HG03103 (cell line): Measurements from ENCODE around the gene HDGF.
A peak's percentile ranks its signal among the peaks of the same experiment; 100 is the strongest.
"Not testable (repeated sequence)": the region's sequence is repeated elsewhere in the genome, so short reads cannot be mapped to it uniquely, and the experiment has no call there.

Source experiments
- ATAC-seq: cut with Tn5 transposase; IDR thresholded peaks from one replicate; pipeline ENCODE4 v1.9.1; 2021; ENCODE audit warnings: low read depth; ENCODE audit not compliant: unreplicated experiment

HDGF gene

DNA sequence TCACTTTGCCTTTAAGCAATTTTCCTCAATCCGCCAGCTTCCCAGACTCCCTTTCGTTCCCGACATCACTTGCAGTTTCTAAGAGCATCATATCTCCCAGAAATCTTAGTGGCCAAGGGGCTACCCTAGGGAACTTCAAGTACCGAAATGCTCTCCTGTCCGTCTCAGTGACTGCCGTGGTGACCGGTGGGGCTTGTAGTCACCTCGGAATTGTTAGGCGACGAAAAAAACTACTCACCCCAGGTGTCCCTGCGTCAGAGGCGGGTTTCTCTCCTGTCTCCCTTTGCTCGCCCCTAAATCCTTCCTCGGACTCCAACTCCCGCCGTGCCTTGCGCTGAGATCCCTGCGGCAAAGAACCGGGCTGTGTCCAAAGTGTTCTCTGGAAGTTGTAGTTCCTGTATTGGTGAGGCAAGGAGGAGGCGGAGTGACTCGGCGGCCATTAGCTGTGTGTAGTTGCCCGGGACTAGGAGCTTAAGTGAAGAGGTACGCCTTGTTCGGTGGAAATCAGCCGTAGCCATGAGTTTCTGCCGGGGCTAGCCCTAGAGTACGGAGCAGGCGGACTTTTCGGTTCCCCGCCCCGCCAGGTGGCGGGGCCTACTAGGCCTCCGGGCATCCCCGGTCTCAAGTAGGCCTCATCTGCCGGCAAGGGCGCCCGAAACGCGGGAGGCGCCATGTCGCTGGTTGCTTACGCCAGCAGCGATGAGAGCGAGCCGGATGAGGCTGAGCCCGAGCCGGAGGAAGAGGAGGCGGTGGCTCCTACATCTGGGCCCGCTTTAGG, 15.8 kb upstream of the HDGF start, which contains the start of gene PRCC:
Gene PRCC (plus strand): TSS at position 435 of the 778 bp plus-strand sequence. CDS start 237 bp downstream, at position 672.
- ATAC-seq = peak; percentile 91

GRCh38 chr1:156766298-156767100, 15.0 kb upstream of the HDGF start:
- peak; percentile 17 for ATAC-seq

- ATAC-seq = no peak
Observed at GRCh38 chr1:156765666-156766065, 14.2 kb upstream of the HDGF start.

- ATAC-seq = not testable (repeated sequence)
Observed at GRCh38 chr1:156765136-156765535, 13.7 kb upstream of the HDGF start.

- no peak for ATAC-seq
Observed at GRCh38 chr1:156760796-156761104, 9.3 kb upstream of the HDGF start.

GRCh38 chr1:156760092-156760795, 8.8 kb upstream of the HDGF start:
- ATAC-seq = no peak

DNA sequence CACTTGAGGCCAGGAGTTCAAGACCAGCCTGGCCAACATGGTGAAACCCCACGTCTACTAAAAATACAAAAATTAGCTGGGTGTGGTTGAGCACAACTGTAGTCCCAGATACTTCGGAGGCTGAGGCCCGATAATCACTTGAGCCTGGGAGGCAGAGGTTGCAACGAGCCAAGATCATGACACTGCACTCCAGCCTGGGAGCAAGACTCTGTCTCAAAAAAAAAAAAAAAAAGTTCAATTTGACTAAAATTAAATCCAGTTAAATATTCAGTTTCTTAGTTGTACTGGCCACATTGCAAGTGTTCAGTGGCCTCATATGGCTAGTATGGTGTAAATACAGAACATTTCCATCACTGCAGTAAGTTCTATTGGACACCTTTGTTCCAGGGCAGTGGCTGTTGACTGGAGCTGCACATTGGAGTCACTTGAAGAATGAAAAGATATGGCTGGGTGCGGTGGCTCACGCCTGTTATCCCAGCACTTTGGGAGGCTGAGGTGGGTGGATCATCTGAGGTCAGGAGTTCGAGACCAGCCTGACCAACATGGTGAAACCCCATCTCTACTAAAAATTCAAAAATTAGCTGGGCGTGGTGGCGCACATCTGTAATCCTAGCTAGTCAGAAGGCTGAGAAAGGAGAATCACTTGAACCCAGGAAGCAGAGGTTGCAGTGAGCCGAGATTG, 6.2 kb upstream of the HDGF start:
- ATAC-seq = not testable (repeated sequence)

DNA sequence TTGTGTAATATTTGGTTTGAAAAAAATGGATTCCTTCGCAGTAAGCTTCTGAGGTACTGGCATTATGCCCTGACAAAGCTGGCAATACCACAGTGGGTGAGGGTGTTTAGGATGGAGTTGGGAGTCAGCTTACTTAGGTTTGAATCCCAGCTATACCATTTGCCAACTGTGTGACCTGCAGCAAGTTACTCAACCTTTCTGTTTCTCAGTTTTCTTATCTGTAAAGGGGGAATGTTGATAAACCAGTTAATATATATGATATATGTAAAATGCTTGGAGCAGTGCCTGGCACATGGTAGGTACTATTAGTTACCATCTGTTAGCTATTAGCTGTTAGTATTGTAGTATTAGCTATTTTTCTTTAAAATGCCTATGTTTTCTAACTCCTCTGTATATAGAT, 4.9 kb upstream of the HDGF start:
- ATAC-seq = no peak

DNA sequence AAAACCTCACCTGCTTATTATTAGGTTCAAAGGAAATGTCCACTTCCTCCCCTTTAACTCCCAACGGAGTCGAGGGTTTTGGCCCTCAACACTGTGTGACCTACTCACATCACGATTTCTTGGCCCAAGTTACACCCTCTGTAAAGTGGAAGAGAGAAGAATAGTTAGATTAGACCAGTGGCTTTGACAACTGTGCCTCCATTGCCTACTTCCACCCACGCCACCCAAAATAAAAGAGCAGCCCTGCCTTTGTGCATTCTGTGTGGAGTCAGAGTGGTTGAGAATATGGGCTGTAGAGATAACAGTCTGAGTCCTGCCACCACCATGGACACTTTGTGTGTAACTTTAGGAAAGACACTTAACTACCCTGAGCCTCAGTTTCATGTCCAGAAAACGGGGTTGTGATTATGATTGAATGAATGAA, 4.1 kb upstream of the HDGF start:
- ATAC-seq = no peak

DNA sequence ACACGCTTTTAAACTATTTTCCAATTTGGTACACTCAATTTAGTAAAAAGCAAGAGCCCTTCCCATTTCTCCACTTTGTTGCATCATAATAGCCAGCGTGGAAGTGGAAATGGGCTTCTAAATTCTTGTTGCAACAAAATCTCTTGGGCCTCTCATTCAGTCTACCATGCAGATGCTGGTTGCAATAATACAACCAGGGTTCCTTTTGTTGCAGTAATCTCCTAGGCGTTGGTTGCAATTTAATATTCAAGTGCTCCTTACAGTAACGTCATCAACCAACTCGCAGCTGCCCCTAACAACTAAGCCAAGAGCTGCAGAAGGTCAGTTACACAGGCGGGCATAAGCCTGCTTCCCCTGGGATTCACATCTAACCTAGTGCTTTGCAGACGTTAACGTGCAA, 2.7 kb upstream of the HDGF start:
- ATAC-seq = no peak

GRCh38 chr1:156752843-156753482, 1.5 kb upstream of the HDGF start:
- ATAC-seq = no peak

- ATAC-seq = peak; percentile 39
Observed at GRCh38 chr1:156751757-156752481, 444 bp upstream of the HDGF start.

- ATAC-seq = peak; percentile 8
Observed at GRCh38 chr1:156750711-156751450, 594 bp downstream of the HDGF start.

GRCh38 chr1:156750191-156750672, 1.2 kb downstream of the HDGF start:
- no peak for ATAC-seq

DNA sequence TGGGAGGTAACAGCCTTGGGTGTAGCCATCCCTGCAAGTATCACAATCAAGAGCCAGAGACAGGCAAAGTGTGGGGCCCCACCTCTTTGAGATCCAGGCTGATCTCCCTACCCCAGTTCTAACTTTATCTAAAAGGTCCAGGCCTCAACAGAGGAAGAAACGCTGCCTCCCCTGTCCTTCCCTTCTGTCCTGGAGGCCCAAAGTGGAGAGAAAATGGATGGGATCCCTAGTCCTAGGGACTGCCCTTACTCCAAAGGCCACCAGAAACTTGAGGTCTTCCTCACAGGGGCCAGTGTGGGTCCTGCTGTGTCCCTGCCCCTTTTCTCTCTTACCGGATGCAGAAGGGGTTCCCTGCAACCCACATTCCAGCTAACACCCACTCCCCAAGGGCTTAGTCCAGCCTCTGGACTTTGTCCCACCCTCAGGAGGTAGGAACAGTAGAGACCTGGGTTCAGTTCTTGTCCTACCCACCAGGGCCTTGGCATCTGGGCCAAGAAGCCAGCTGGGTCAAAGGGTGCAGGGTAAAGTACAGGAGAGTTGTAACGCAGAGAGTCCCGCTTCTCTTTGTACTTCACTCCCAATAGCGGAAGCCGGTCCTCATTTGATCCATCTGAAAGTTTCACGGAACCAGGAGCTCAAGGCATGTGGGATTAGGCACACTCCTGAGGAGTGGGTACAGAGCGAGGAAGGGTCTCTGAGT, 1.9 kb downstream of the HDGF start:
- no peak for ATAC-seq

DNA sequence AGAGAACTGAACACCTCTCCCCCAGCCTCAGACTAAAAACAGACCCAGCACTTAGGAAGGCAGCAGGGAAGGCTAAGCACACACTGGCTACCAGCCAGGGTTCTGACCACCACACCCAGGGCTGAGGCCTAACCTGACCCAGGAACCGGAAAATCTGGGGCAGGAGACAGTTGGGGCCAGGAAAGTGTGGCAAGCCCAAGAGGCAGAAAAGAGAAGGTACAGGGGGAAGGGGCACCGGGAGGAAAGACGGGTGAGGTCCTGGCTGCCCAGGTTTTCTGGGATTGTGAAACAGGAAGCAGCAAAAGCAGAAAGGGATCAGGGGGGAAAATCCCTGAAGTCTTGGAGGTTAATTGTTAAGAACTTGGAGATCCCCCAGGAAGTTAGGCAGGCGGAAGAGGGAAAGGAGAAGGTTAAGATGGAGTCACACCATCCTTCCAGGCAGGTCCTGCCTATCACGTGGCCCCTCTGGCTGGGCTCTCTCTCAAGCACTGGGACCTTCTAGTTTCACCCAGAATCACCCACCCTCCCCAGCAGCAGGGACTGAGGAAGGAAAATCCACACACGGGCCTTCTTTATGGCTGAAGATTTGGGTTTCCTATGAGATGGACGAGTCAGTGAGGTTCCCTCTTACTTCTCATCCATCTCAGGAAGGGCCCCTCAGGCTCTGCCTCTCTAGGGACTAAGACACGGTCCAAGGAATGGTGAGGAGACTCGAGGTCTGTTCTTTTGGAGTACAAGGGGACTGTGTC, 2.6 kb downstream of the HDGF start:
- no peak for ATAC-seq
